Esophagus muscularis mucosa (tissue), 3 donors: ENCODE measurements around the gene SKP1.

ENCODE experiments used
- CTCF ChIP-seq, 3 experiments: fragments of 200-600 bp in 2 of 3; fragments of 450-650 bp in 1 of 3; sonication (generic) in 2 of 3; IDR thresholded peaks; one replicate each; pipeline ENCODE4 v1.5.1; 2017 to 2019; ENCODE audit warnings: antibody characterized with exemption in 3 of 3, mild to moderate bottlenecking in 2 of 3, moderate library complexity in 1 of 3
- EP300 ChIP-seq: sonication (generic); formaldehyde crosslinking; IDR thresholded peaks from one replicate; pipeline ENCODE4 v1.6.1; 2017; ENCODE audit warnings: antibody characterized with exemption

GRCh38 chr5:134146651-134147518, 29.9 kb downstream of the SKP1 start:
- TF ChIP-seq CTCF (IDR thresholded peaks at IDR 0.05) (no peak), EP300 (no peak)
